T-cell (primary cell): Measurements from ENCODE around the gene SCMH1. TPM values are rescaled to one million over a fixed set of nuclear protein-coding genes. Genes with fewer than 3 reads are reported as not detected.
"Not testable (repeated sequence)": the region's sequence is repeated elsewhere in the genome, so short reads cannot be mapped to it uniquely, and the experiment has no call there.

ENCODE experiments used
- ATAC-seq, 4 experiments: fragments of 200-7000 bp in 3 of 4; fragments of 150-1000 bp in 1 of 4; cut with Tn5 transposase; replicated peaks in 1 of 4; 1 replicate in 3 of 4; 2 replicates in 1 of 4; pipeline ENCODE4 v1.10.0; 2021; ENCODE audit warnings: moderate library complexity in 3 of 4, mild to moderate bottlenecking in 2 of 4, moderate number of reproducible peaks in 1 of 4
- CTCF ChIA-PET, 2 donors: fragments of 300-600 bp; sonication (Branson Sonifier 250); formaldehyde crosslinking; loops; one replicate each; lab custom pipeline; 2022; ENCODE audit warnings: antibody characterized with exemption in 2 of 2; lab: Charles Lee
- POLR2A ChIA-PET, 2 donors: fragments of 300-600 bp; sonication (Branson Sonifier 250); formaldehyde crosslinking; loops; one replicate each; lab custom pipeline; 2022; ENCODE audit warnings: antibody characterized with exemption in 2 of 2; lab: Charles Lee
- DNase-seq, 35 experiments: peaks; one replicate each; pipeline versions ENCODE4 v3.0.0 to v3.0.0-alpha.2; 2013 to 2023
- H3K27ac ChIP-seq: one replicate; pipeline ENCODE4 v1.5.1; 2013; ENCODE audit warnings: low read length
- H3K27me3 ChIP-seq, 2 experiments: replicated peaks in 1 of 2; 1 replicate in 1 of 2; 2 replicates in 1 of 2; pipeline versions ENCODE4 v1.6.1 to v1.7.0; 2013; ENCODE audit warnings: low read length in 1 of 2, mixed read lengths in 1 of 2; ENCODE audit not compliant: control insufficient read depth in 2 of 2, insufficient read depth in 2 of 2; ENCODE audit errors: extremely low read depth in 1 of 2
- H3K36me3 ChIP-seq, 2 donors: 1 replicate in 1 of 2; 2 replicates in 1 of 2; pipeline versions ENCODE4 v1.6.1 to v1.7.0; 2013; ENCODE audit warnings: low read length in 1 of 2; ENCODE audit not compliant: control insufficient read depth in 2 of 2, insufficient read depth in 1 of 2; ENCODE audit errors: extremely low read depth in 1 of 2
- H3K4me1 ChIP-seq, 2 experiments: 1 replicate in 1 of 2; 2 replicates in 1 of 2; pipeline versions ENCODE4 v1.6.1 to v1.7.0; 2013; ENCODE audit warnings: low read length in 2 of 2, mixed read lengths in 1 of 2; ENCODE audit not compliant: insufficient read depth in 2 of 2, control insufficient read depth in 1 of 2; ENCODE audit errors: extremely low read depth in 1 of 2
- H3K4me3 ChIP-seq, 2 donors: 1 replicate in 1 of 2; 2 replicates in 1 of 2; pipeline versions ENCODE4 v1.5.1 to v1.7.0; 2013; ENCODE audit warnings: mild to moderate bottlenecking in 2 of 2, low read length in 1 of 2, moderate library complexity in 1 of 2; ENCODE audit not compliant: control insufficient read depth in 1 of 2; ENCODE audit errors: extremely low read depth in 1 of 2
- H3K9me3 ChIP-seq: 2 replicates; pipeline ENCODE4 v1.7.0; 2013
- H3K27ac Mint-ChIP-seq, 2 donors: one replicate each; pipeline ENCODE4 v1.8.0; 2020 to 2021; ENCODE audit warnings: mild to moderate bottlenecking in 2 of 2, mixed read lengths in 2 of 2
- H3K27me3 Mint-ChIP-seq, 2 donors: one replicate each; pipeline ENCODE4 v1.8.0; 2021 to 2022; ENCODE audit warnings: mixed read lengths in 2 of 2
- H3K36me3 Mint-ChIP-seq: one replicate; pipeline ENCODE4 v1.8.0; 2021; ENCODE audit warnings: mixed read lengths
- H3K4me1 Mint-ChIP-seq, 3 donors: one replicate each; pipeline ENCODE4 v1.8.0; 2020 to 2022; ENCODE audit warnings: mixed read lengths in 3 of 3, mild to moderate bottlenecking in 1 of 3
- H3K4me3 Mint-ChIP-seq, 3 donors: one replicate each; pipeline ENCODE4 v1.8.0; 2020 to 2022; ENCODE audit warnings: mild to moderate bottlenecking in 3 of 3, mixed read lengths in 3 of 3, moderate library complexity in 3 of 3
- H3K9me3 Mint-ChIP-seq, 3 donors: one replicate each; pipeline ENCODE4 v1.8.0; 2020 to 2022; ENCODE audit warnings: mixed read lengths in 3 of 3
- WGBS: methylation state at CpG from one replicate; pipeline ENCODE4 v1.1.5; 2013; ENCODE audit warnings: missing lambda C conversion rate; ENCODE audit not compliant: insufficient coverage; 5-methylcytosine and 5-hydroxymethylcytosine counted together
- total RNA-seq, 35 experiments: library from RNA in 6 of 35; stranded (reverse) in 6 of 35; fragments of 120-200 nt in 1 of 35; gene quantifications; one replicate each; pipeline versions ENCODE4 v1.2.1 to v1.2.4 and lab custom pipeline; 2013 to 2026

Gene SCMH1
- total RNA-seq, 5 donors from 2014 or later (not counting 1 experiment from before 2014, with no cell fraction given): 14.8 to 24.2 (median 19.6) TPM

DNA sequence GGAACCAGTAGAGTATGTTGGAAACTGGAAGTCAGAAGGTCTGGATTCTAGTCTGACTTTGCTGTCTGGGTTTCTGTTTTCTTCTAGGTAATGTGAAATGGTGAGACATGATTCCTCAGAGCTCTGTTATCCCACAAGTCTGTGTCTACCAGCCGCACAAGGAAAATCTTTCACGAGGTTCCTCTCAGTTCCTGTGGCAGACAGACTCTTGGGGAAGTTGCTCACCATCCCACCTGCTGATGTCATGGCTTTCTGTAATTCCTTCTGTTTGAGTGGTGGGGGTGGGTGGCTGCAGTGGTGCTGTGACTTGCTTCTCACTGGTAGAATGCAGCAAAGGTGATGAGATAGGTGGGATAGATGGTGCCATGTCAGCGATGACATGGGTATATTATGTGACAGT lies 17.1 kb upstream of the SCMH1 start:
- Mint-ChIP-seq H3K27ac (no peak overlapping the region), H3K4me3 (no peak overlapping the region), H3K27me3 (peaks cover 26 to 36% of the 10 kb centered on the region in 2 donors), H3K4me1 (no peaks in the 10 kb centered on the region), H3K9me3 (no peaks in the 10 kb centered on the region), H3K36me3 (no peaks in the 10 kb centered on the region)
- ChIA-PET CTCF (interaction anchor here (0.7 kb wide), 2 partner anchors 10 to 141 kb away, joined by 4 to 5 read pairs; no protein-coding TSS in a partner anchor), POLR2A (no interaction called here)
- peaks cover 0 to 19% of the 10 kb centered on the region in 2 experiments for H3K27me3 ChIP-seq
- no peaks in the 10 kb centered on the region for H3K9me3 ChIP-seq
- DNase-seq: no peak
- no peak overlapping the region for H3K4me3 ChIP-seq
- no peak overlapping the region for H3K27ac ChIP-seq
- no peaks in the 10 kb centered on the region for H3K36me3 ChIP-seq
- H3K4me1 ChIP-seq: no peaks in the 10 kb centered on the region
- WGBS: 100% methylated on average over 2 of the region's 3 CpGs
- no peak for ATAC-seq

- no peaks in the 10 kb centered on the region for H3K36me3 Mint-ChIP-seq
These were observed 13.9 kb upstream of the SCMH1 start for GRCh38 chr1:41255978-41256377.

DNA sequence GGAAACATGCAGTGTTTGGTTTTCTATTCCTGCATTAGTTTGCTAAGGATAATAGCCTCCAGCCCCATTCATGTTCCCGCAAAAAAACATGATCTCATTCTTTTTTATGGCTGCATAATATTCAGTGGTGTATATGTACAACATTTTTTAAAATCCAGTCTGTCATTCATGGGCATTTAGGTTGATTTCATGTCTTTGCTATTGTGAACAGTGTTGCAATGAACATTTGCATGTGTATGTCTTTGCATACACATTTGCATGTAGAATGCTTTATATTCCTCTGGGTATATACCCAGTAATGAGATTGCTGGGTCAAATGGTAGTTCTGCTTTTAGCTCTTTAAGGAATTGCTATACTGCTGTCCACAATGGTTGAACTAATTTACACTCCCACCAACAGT lies 9.0 kb upstream of the SCMH1 start:
- CTCF ChIA-PET: interaction anchor here in 1 of 2 donors (0.6 kb wide), 1 partner anchor 471 kb away, joined by 3 read pairs; no protein-coding TSS in a partner anchor
- H3K36me3 ChIP-seq, H3K27me3 ChIP-seq, POLR2A ChIA-PET, H3K27ac ChIP-seq, H3K4me3 ChIP-seq, H3K27ac Mint-ChIP-seq, H3K36me3 Mint-ChIP-seq, DNase-seq, H3K4me1 Mint-ChIP-seq, H3K4me1 ChIP-seq, ATAC-seq, H3K9me3 Mint-ChIP-seq, H3K4me3 Mint-ChIP-seq, H3K9me3 ChIP-seq: not testable (repeated sequence)
- peaks cover 17 to 28% of the 10 kb centered on the region in 2 donors for H3K27me3 Mint-ChIP-seq
- no CpG with 5 or more reads among the region's 1 CpG for whole genome bisulfite sequencing

More at GRCh38 chr1:41255978-41256377, 13.9 kb upstream of the SCMH1 start:
- H3K9me3 Mint-ChIP-seq: no peaks in the 10 kb centered on the region
- Histone ChIP-seq H3K9me3 (no peaks in the 10 kb centered on the region), H3K27ac (no peak overlapping the region), H3K27me3 (peaks cover 0 to 19% of the 10 kb centered on the region in 2 experiments), H3K4me3 (no peak overlapping the region), H3K4me1 (no peaks in the 10 kb centered on the region), H3K36me3 (no peaks in the 10 kb centered on the region)
- no peak for DNase-seq
- ChIA-PET POLR2A (no interaction called here), CTCF (interaction anchor here in 1 of 2 donors (0.5 kb wide), 1 partner anchor 9 kb away, joined by 4 read pairs; no protein-coding TSS in a partner anchor)
- ATAC-seq: no peak
- H3K27me3 Mint-ChIP-seq: peaks cover 32 to 48% of the 10 kb centered on the region in 2 donors
- H3K27ac Mint-ChIP-seq: no peak overlapping the region
- 100% methylated on average over 1 of the region's 1 CpG for WGBS
- no peaks in the 10 kb centered on the region for H3K4me1 Mint-ChIP-seq
- no peak overlapping the region for H3K4me3 Mint-ChIP-seq

DNA sequence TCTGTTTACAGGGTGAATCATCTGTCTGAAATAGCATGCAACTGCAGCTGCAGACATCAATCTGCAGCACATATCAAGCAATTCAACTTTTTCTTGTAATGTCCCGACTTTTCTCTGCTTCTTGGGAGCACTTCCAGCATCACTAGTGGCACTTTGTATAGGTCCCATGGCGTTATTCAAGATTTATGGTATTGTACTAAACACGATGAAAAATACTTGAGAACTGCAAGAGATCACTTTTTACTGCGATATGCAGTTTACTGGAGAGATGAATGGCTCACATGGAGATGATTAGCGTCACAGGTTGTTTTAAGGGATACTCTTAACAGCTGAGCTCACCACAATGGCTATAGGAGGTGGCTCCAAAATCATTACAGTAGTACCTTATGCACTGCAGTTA lies 7.2 kb upstream of the SCMH1 start:
- Histone ChIP-seq H3K4me3 (no peak overlapping the region), H3K9me3 (no peaks in the 10 kb centered on the region), H3K27ac (no peak overlapping the region), H3K27me3 (no peaks in the 10 kb centered on the region), H3K4me1 (peaks cover 0 to 3% of the 10 kb centered on the region in 2 experiments), H3K36me3 (no peaks in the 10 kb centered on the region)
- CTCF ChIA-PET: no interaction called here
- H3K27me3 Mint-ChIP-seq: peaks cover 7 to 13% of the 10 kb centered on the region in 2 donors
- DNase-seq (no peak), ATAC-seq (no peak)
- H3K9me3 Mint-ChIP-seq: no peaks in the 10 kb centered on the region
- 95% methylated on average over 4 of the region's 5 CpGs for WGBS
- H3K4me1 Mint-ChIP-seq: no peaks in the 10 kb centered on the region
- H3K4me3 Mint-ChIP-seq: no peak overlapping the region
- POLR2A ChIA-PET: no interaction called here
- no peak overlapping the region for H3K27ac Mint-ChIP-seq
- no peaks in the 10 kb centered on the region for H3K36me3 Mint-ChIP-seq

DNA sequence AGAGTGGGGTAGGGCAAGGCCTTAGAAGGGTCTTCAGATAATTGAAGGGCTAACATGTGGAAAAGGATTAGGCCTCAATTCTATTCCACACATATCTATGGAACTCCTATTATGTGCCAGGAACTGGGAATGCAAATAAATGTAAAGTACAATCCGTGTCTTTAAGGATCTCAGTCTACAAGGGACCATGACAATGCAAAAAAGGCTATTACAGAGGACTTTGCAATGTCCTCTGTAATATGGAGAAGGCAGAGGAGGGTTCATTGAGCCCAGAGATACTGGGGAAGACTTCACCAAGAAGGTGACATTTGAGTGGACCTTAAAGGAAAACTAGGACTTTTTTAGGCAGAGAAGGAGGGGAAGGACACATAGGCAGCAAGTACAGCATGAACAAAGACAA lies 4.5 kb upstream of the SCMH1 start:
- no peaks in the 10 kb centered on the region for H3K27me3 Mint-ChIP-seq
- no peak for ATAC-seq
- 50% methylated on average over 1 of the region's 1 CpG for WGBS
- H3K9me3 ChIP-seq: no peaks in the 10 kb centered on the region
- no peaks in the 10 kb centered on the region for H3K27me3 ChIP-seq
- H3K4me1 ChIP-seq: peaks cover 6 to 9% of the 10 kb centered on the region in 2 experiments
- no peaks in the 10 kb centered on the region for H3K36me3 Mint-ChIP-seq
- no peak overlapping the region for H3K4me3 ChIP-seq
- H3K4me3 Mint-ChIP-seq: no peak overlapping the region
- no peaks in the 10 kb centered on the region for H3K36me3 ChIP-seq
- H3K4me1 Mint-ChIP-seq: peaks cover 5 to 10% (median 5%) of the 10 kb centered on the region in 3 donors
- H3K27ac Mint-ChIP-seq: no peak overlapping the region
- no peaks in the 10 kb centered on the region for H3K9me3 Mint-ChIP-seq
- CTCF ChIA-PET: no interaction called here
- H3K27ac ChIP-seq: no peak overlapping the region
- no peak for DNase-seq
- POLR2A ChIA-PET: no interaction called here

DNA sequence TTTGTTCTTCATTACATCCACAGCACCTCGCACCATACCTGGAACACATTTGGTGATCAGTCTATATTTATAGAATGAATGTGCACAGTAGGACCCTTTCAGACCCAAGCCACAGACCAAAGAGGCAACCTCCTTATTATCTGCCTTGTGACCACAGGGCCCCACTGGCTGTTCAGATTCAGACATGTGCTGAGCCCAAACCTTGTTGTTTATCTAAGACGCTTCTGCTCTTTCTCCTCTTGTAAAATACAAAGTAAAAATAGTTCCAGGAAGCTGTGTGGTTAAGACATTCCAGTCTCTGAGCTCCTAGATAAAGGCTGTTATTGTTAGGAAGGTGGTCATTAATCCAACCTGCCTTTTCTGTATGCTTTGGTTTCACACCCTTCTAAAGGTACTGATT lies 3.6 kb upstream of the SCMH1 start:
- ChIA-PET POLR2A (no interaction called here), CTCF (no interaction called here)
- Histone ChIP-seq H3K9me3 (no peaks in the 10 kb centered on the region), H3K4me1 (peaks cover 6 to 14% of the 10 kb centered on the region in 2 experiments), H3K36me3 (no peaks in the 10 kb centered on the region), H3K4me3 (no peak overlapping the region), H3K27me3 (no peaks in the 10 kb centered on the region), H3K27ac (no peak overlapping the region)
- no peaks in the 10 kb centered on the region for H3K9me3 Mint-ChIP-seq
- no CpG with 5 or more reads among the region's 2 CpGs for WGBS
- H3K4me1 Mint-ChIP-seq: peaks cover 5 to 15% (median 9%) of the 10 kb centered on the region in 3 donors
- no peak overlapping the region for H3K4me3 Mint-ChIP-seq
- no peaks in the 10 kb centered on the region for H3K27me3 Mint-ChIP-seq
- DNase-seq: no peak
- ATAC-seq: no peak
- no peaks in the 10 kb centered on the region for H3K36me3 Mint-ChIP-seq
- no peak overlapping the region for H3K27ac Mint-ChIP-seq

DNA sequence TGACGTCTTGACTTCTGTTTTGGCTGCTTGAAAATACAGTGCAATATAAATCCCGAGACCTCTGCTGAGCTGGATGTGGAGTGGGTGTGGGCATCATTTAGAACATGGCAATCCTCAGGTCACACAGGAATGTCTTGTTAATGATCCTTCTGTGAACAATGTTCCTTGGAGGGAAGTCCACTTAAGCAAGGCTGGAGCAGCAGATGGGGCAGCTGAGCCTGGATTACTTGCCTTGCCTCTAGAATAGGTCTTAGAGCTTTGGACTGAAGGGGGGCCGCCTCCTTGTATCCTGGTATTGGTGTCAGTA lies 926 bp upstream of the SCMH1 start:
- H3K27me3 Mint-ChIP-seq: no peaks in the 10 kb centered on the region
- no peak overlapping the region for H3K27ac ChIP-seq
- H3K36me3 Mint-ChIP-seq: no peaks in the 10 kb centered on the region
- no peaks in the 10 kb centered on the region for H3K9me3 Mint-ChIP-seq
- H3K36me3 ChIP-seq: no peaks in the 10 kb centered on the region
- no peak for ATAC-seq
- DNase-seq: no peak
- POLR2A ChIA-PET: no interaction called here
- no peaks in the 10 kb centered on the region for H3K27me3 ChIP-seq
- H3K4me1 Mint-ChIP-seq: peaks cover 5 to 23% (median 18%) of the 10 kb centered on the region in 3 donors
- peaks cover 6 to 14% of the 10 kb centered on the region in 2 experiments for H3K4me1 ChIP-seq
- H3K27ac Mint-ChIP-seq: peak overlapping the region; percentile 45 to 77
- peak overlapping the region; percentile 67 to 80 (median 73) for H3K4me3 Mint-ChIP-seq
- no peak overlapping the region for H3K4me3 ChIP-seq
- H3K9me3 ChIP-seq: no peaks in the 10 kb centered on the region
- 86% methylated on average over 1 of the region's 3 CpGs for WGBS
- CTCF ChIA-PET: no interaction called here
